H9 (cell line): ENCODE measurements around the gene PFN3. TPM values are rescaled to one million over a fixed set of nuclear protein-coding genes. Genes with fewer than 3 reads are reported as not detected.
A peak's percentile ranks its signal among the peaks of the same experiment; 100 is the strongest.

Source experiments
- DNase-seq: peaks from one replicate; pipeline ENCODE4 v3.0.0-alpha.2; 2017
- H2AFZ ChIP-seq: one replicate; pipeline ENCODE4 v1.6.1; 2013; ENCODE audit warnings: mild to moderate bottlenecking, low read length, control low read depth, moderate library complexity
- H2AK5ac ChIP-seq: 2 replicates; pipeline ENCODE4 v1.6.1; 2013; ENCODE audit warnings: low read length, control low read depth, mixed read lengths; ENCODE audit not compliant: insufficient read length
- H2BK120ac ChIP-seq: one replicate; pipeline ENCODE4 v1.6.1; 2013; ENCODE audit warnings: low read depth, mild to moderate bottlenecking, low read length, control low read depth, inconsistent platforms; ENCODE audit not compliant: poor library complexity, severe bottlenecking
- H2BK12ac ChIP-seq: 2 replicates; pipeline ENCODE4 v1.6.1; 2013; ENCODE audit warnings: low read length, control low read depth, mixed read lengths, low read depth; ENCODE audit not compliant: insufficient read length
- H2BK15ac ChIP-seq: 2 replicates; pipeline ENCODE4 v1.6.1; 2013; ENCODE audit warnings: low read depth, low read length, control low read depth
- H2BK20ac ChIP-seq: one replicate; pipeline ENCODE4 v1.6.1; 2013; ENCODE audit warnings: low read depth, mild to moderate bottlenecking, low read length, control low read depth, inconsistent platforms; ENCODE audit not compliant: poor library complexity, severe bottlenecking
- H2BK5ac ChIP-seq: 2 replicates; pipeline ENCODE4 v1.6.1; 2013; ENCODE audit warnings: low read length, control low read depth, mixed read lengths; ENCODE audit not compliant: insufficient read length
- H3K14ac ChIP-seq: 2 replicates; pipeline ENCODE4 v1.6.1; 2013; ENCODE audit warnings: low read length, control low read depth; ENCODE audit not compliant: insufficient read depth
- H3K18ac ChIP-seq: 2 replicates; pipeline ENCODE4 v1.6.1; 2013; ENCODE audit warnings: low read depth, mild to moderate bottlenecking, mixed read lengths, low read length, control low read depth; ENCODE audit not compliant: insufficient read length
- H3K23ac ChIP-seq: 2 replicates; pipeline ENCODE4 v1.6.1; 2013; ENCODE audit warnings: low read length, control low read depth, mixed read lengths, low read depth; ENCODE audit not compliant: insufficient read length
- H3K23me2 ChIP-seq: 2 replicates; pipeline ENCODE4 v1.6.1; 2013; ENCODE audit warnings: low read depth, mild to moderate bottlenecking, mixed read lengths, low read length, control low read depth; ENCODE audit not compliant: insufficient read length, poor library complexity, severe bottlenecking
- H3K27ac ChIP-seq: 2 replicates; pipeline ENCODE4 v1.5.1; 2013; ENCODE audit warnings: low read length, control low read depth, mixed read lengths, low read depth; ENCODE audit not compliant: insufficient read length
- H3K27me3 ChIP-seq: 2 replicates; pipeline ENCODE4 v1.6.1; 2013; ENCODE audit warnings: low read length, control low read depth, inconsistent platforms; ENCODE audit not compliant: insufficient read depth
- H3K4ac ChIP-seq: 2 replicates; pipeline ENCODE4 v1.6.1; 2013; ENCODE audit warnings: low read depth, mild to moderate bottlenecking, control low read depth, inconsistent platforms, low read length, moderate library complexity
- H3K4me1 ChIP-seq: 2 replicates; pipeline ENCODE4 v1.6.1; 2013; ENCODE audit warnings: low read length, control low read depth, inconsistent platforms; ENCODE audit not compliant: insufficient read depth
- H3K4me2 ChIP-seq: 2 replicates; pipeline ENCODE4 v1.6.1; 2013; ENCODE audit warnings: low read length, control low read depth, mixed read lengths; ENCODE audit not compliant: insufficient read length, insufficient read depth
- H3K56ac ChIP-seq: 2 replicates; pipeline ENCODE4 v1.6.1; 2013; ENCODE audit warnings: low read depth, mild to moderate bottlenecking, mixed read lengths, low read length, control low read depth; ENCODE audit not compliant: insufficient read length
- H3K79me1 ChIP-seq: 2 replicates; pipeline ENCODE4 v1.6.1; 2013; ENCODE audit warnings: low read depth, mild to moderate bottlenecking, moderate library complexity, low read length, control low read depth, inconsistent platforms; ENCODE audit not compliant: insufficient read depth, poor library complexity, severe bottlenecking
- H3K79me2 ChIP-seq: 2 replicates; pipeline ENCODE4 v1.6.1; 2013; ENCODE audit warnings: low read length, control low read depth, inconsistent platforms; ENCODE audit not compliant: insufficient read depth
- H3K9ac ChIP-seq: 2 replicates; pipeline ENCODE4 v1.6.1; 2013; ENCODE audit warnings: low read length, control low read depth, mixed read lengths; ENCODE audit not compliant: insufficient read length; ENCODE audit errors: extremely low read depth
- H3K9me3 ChIP-seq: one replicate; pipeline ENCODE4 v1.6.1; 2013; ENCODE audit warnings: low read depth, low read length, inconsistent platforms; ENCODE audit not compliant: control insufficient read depth
- H3T11ph ChIP-seq: one replicate; pipeline ENCODE4 v1.6.1; 2013; ENCODE audit warnings: mild to moderate bottlenecking, low read length, control low read depth, inconsistent platforms
- H4K20me1 ChIP-seq: one replicate; pipeline ENCODE4 v1.6.1; 2013; ENCODE audit not compliant: control insufficient read depth, insufficient read length, insufficient read depth
- H4K5ac ChIP-seq: 2 replicates; pipeline ENCODE4 v1.6.1; 2013; ENCODE audit warnings: low read depth, mild to moderate bottlenecking, mixed read lengths, low read length, control low read depth; ENCODE audit not compliant: insufficient read length
- H4K8ac ChIP-seq: replicated peaks from 2 replicates; pipeline ENCODE4 v1.6.1; 2013; ENCODE audit warnings: low read length, control low read depth, mixed read lengths, low read depth; ENCODE audit not compliant: insufficient read length
- H4K91ac ChIP-seq: 2 replicates; pipeline ENCODE4 v1.6.1; 2013; ENCODE audit warnings: low read depth, mild to moderate bottlenecking, moderate library complexity, mixed read lengths, low read length, control low read depth; ENCODE audit not compliant: insufficient read length
- H3K27ac Mint-ChIP-seq, 3 experiments: 2 replicates in 2 of 3; 3 replicates in 1 of 3; pipeline ENCODE4 v1.8.0; 2020 to 2021; ENCODE audit warnings: mixed read lengths in 3 of 3, mild to moderate bottlenecking in 1 of 3, moderate library complexity in 1 of 3
- H3K27me3 Mint-ChIP-seq: 2 replicates; pipeline ENCODE4 v1.8.0; 2021; ENCODE audit warnings: low read depth, mild to moderate bottlenecking, moderate library complexity, mixed read lengths
- H3K36me3 Mint-ChIP-seq, 3 experiments: 2 replicates in 2 of 3; 3 replicates in 1 of 3; pipeline ENCODE4 v1.8.0; 2020 to 2021; ENCODE audit warnings: low read depth in 3 of 3, mixed read lengths in 3 of 3; ENCODE audit not compliant: insufficient read depth in 1 of 3
- H3K4me1 Mint-ChIP-seq, 2 experiments: 2 replicates each; pipeline ENCODE4 v1.8.0; 2020; ENCODE audit warnings: mixed read lengths in 2 of 2
- H3K4me3 Mint-ChIP-seq, 2 experiments: 2 replicates in 1 of 2; 3 replicates in 1 of 2; pipeline ENCODE4 v1.8.0; 2020 to 2021; ENCODE audit warnings: mild to moderate bottlenecking in 2 of 2, mixed read lengths in 2 of 2, moderate library complexity in 1 of 2
- H3K9me3 Mint-ChIP-seq, 2 experiments: 2 replicates in 1 of 2; 3 replicates in 1 of 2; pipeline ENCODE4 v1.8.0; 2020; ENCODE audit warnings: mild to moderate bottlenecking in 2 of 2, mixed read lengths in 2 of 2, moderate library complexity in 1 of 2
- CTCF ChIP-seq: fragments of 200-600 bp; sonication (generic); conservative IDR thresholded peaks from 3 replicates; pipeline ENCODE4 v1.8.0; 2021; ENCODE audit warnings: antibody characterized with exemption, mild to moderate bottlenecking
- WGBS: extraction: QIAGEN DNeasy Blood & Tissue Kit; methylation state at CpG from one replicate; pipeline ENCODE4 v1.1.7; 2013; ENCODE audit warnings: missing lambda C conversion rate, low lambda C conversion rate, mixed read lengths; ENCODE audit not compliant: insufficient read length; ENCODE audit errors: extremely low coverage; 5-methylcytosine and 5-hydroxymethylcytosine counted together
- total RNA-seq: library from RNA; stranded (reverse); gene quantifications from 2 replicates; pipeline ENCODE4 v1.2.1, GENCODE V29; 2021

The PFN3 gene
- total RNA-seq, 1 experiment from 2014 or later = not detected

DNA sequence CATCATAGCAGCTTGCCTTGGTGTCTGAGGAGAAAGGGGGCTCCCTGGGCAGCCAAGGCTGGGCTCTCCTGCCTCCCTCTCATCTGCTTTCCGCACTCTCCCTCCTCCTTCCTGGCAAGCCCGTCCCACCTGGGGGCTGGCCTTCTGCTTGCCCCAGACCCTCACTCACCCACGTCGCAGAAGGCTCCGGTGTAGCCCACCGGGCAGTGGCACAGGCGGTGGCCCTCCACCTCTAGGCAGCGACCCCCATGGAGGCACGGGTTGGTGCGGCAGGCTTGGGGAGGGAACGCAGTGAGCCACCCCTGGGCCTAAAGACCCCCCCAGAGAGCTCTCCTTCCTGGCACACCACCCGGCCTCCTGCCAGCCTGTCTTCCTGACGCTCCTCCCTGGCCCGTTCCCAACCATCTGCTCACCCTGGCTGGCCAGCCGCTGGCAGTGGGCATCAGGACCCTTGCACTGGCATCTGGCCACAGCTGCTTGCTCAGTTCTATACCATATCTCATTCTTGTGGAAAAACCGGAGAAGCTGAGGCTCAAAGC is 4.2 kb upstream of the PFN3 start:
- no peak overlapping the region for H3K18ac ChIP-seq
- no peak overlapping the region for H2BK12ac ChIP-seq
- Mint-ChIP-seq H3K27ac (no peak overlapping the region), H3K4me3 (peak overlapping the region; percentile 33 to 74), H3K4me1 (peaks cover 10 to 11% of the 10 kb centered on the region in 2 experiments), H3K27me3 (peaks cover 88% of the 10 kb centered on the region), H3K9me3 (peaks cover 0 to 2% of the 10 kb centered on the region in 2 experiments; a peak in 2 of 5 replicates), H3K36me3 (no peaks in the 10 kb centered on the region)
- H4K5ac ChIP-seq = no peak overlapping the region
- no peak for DNase-seq
- H3K9me3 ChIP-seq = no peaks in the 10 kb centered on the region
- H2AK5ac ChIP-seq = no peak overlapping the region
- H4K8ac ChIP-seq = no peak overlapping the region
- no peak overlapping the region for H2BK20ac ChIP-seq
- WGBS = no CpG with 5 or more reads among the region's 16 CpGs
- H3K56ac ChIP-seq = no peak overlapping the region
- H3K9ac ChIP-seq = no peak overlapping the region
- H3T11ph ChIP-seq = no peak overlapping the region
- H3K4me1 ChIP-seq = no peaks in the 10 kb centered on the region
- H2BK120ac ChIP-seq = no peak overlapping the region
- no peak for TF ChIP-seq CTCF
- H3K23ac ChIP-seq = no peak overlapping the region
- peaks cover 12% of the 10 kb centered on the region; the same call in 1 of the 2 replicates for H3K27me3 ChIP-seq
- H4K91ac ChIP-seq = no peak overlapping the region
- H3K4ac ChIP-seq = no peak overlapping the region
- H4K20me1 ChIP-seq = no peaks in the 10 kb centered on the region
- H3K79me2 ChIP-seq = no peaks in the 10 kb centered on the region
- no peak overlapping the region for H2BK15ac ChIP-seq
- peak overlapping the region; percentile 60 for H3K4me2 ChIP-seq
- H3K14ac ChIP-seq = peak overlapping the region; percentile 4; the same call in 1 of the 2 replicates
- no peaks in the 10 kb centered on the region for H3K79me1 ChIP-seq
- peaks cover 23% of the 10 kb centered on the region for H3K23me2 ChIP-seq
- H3K27ac ChIP-seq = no peak overlapping the region
- no peak overlapping the region for H2BK5ac ChIP-seq
- no peak overlapping the region for H2AFZ ChIP-seq
